Measurements from ENCODE around the gene CDK9.
"Not testable (repeated sequence)": the region's sequence is repeated elsewhere in the genome, so short reads cannot be mapped to it uniquely, and the experiment has no call there.

Gene CDK9

DNA sequence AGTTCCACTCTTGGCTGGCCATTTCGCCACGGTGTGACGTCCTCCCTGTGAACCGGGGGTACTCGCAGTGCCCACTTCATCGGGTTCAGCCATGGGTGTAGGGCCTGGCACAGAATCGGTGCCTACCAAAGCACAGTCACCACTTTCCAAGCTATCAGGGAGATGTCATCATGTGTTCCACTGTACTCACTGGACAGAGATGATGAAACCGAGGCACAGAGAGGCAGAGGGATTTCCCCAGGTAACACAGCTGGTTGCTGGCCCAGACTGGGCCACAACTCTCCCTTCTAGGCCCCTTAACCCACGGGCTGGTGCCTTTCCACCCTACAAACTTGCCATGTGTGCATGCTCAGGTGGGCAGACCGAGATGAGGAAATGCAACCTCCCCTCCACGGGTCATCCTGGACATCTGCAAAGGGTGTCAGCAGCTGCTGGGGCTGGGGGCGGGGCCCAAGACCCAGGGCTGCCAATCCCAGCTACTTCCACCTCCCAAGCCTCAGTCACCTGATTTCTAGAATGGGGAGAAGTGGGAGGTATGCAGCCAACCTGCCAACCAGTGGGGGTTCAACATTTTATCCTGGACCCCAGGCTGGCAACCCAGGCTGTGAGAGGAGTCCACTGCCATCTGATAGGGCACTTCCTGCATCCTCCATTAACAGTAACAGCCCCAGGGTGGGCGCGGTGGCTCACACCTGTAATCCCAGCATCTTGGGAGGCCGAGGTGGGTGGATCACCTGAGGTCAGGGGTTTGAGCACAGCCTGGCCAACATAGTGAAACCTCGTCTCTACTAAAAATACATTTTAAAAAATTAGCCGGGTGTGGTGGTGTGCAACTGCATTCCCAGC is 6.5 kb upstream of the CDK9 start:
- no peak overlapping the region for H3K4me3 ChIP-seq (ENCODE audit: low read length)
- no peak for DNase-seq (ENCODE audit: low read depth, low spot score)
- no peaks in the 10 kb centered on the region for H3K27me3 ChIP-seq (ENCODE audit: control insufficient read depth, insufficient read depth, low read length)
- no peak overlapping the region for H3K27ac ChIP-seq (ENCODE audit: low read length)
- H3K9me3 ChIP-seq (ENCODE audit: control insufficient read depth, insufficient read depth, low read length) = no peaks in the 10 kb centered on the region
- no CpG with 5 or more reads among the region's 17 CpGs for WGBS (ENCODE audit: insufficient coverage, insufficient read length)
- H3K36me3 ChIP-seq (ENCODE audit: control insufficient read depth, insufficient read depth, low read length) = no peaks in the 10 kb centered on the region
- no peaks in the 10 kb centered on the region for H3K4me1 ChIP-seq (ENCODE audit: control insufficient read depth, insufficient read depth, low read length)

DNA sequence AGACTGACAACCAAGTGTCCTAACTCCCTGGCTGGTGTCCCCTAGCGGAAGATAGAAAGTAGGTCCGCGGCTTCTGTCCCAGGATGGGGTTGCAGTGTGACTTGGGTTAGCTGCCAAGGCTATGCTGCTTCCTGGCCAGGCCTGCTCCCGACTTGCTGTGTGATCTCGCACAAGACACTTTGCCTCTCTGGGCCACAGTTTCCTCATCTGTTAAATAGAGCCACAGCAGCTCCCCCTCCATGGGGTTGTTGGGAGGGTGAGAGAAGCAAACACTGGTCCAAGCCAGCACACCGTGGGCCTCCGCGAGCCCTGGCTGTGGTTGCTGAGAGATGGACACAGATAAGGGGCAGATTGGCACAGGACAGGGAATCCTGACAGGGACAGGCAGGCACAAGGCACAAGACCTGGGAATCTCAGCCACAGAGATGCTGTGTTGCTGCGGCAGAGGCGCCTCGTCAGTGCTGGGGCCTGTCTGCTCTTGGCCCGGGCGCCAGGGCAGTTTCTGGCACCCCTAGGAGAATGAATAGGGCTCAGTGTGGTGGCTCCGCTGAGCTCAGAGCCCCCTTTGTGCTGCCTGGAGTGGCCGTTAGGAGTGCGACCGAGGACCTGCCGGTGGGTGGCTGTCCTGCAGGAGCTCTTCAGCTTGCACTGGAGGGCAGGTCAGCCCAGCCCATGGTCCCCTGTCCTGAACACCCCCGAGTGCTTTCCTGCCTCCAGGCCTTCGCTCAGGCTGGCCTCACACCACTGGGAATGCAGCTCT is 5.5 kb upstream of the CDK9 start:
- WGBS (ENCODE audit: insufficient coverage, insufficient read length) = no CpG with 5 or more reads among the region's 20 CpGs
- H3K36me3 ChIP-seq (ENCODE audit: control insufficient read depth, insufficient read depth, low read length) = no peaks in the 10 kb centered on the region
- no peak overlapping the region for H3K4me3 ChIP-seq (ENCODE audit: low read length)
- no peaks in the 10 kb centered on the region for H3K4me1 ChIP-seq (ENCODE audit: control insufficient read depth, insufficient read depth, low read length)
- H3K27ac ChIP-seq (ENCODE audit: low read length) = no peak overlapping the region
- H3K9me3 ChIP-seq (ENCODE audit: control insufficient read depth, insufficient read depth, low read length) = no peaks in the 10 kb centered on the region
- DNase-seq (ENCODE audit: low read depth, low spot score) = no peak
- H3K27me3 ChIP-seq (ENCODE audit: control insufficient read depth, insufficient read depth, low read length) = no peaks in the 10 kb centered on the region

DNA sequence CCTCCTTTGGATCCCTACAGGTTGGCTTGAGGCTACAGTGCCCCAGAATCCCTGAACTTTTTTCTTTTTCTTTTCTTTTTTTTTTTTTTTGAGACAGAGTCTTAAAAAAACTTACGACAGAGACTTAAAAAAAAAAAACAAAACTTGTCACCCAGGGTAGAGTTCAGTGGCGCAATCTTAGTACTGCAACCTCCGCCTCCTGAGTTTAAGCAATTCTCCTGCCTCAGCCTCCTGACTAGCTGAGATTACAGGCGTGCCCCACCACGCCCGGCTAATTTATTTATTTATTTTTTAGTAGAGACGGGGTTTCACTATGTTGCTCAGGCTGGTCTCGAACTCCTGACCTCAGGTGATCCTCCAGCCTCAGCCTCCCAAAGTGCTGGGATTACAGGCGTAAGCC is 4.9 kb upstream of the CDK9 start:
- WGBS (ENCODE audit: insufficient coverage, insufficient read length) = no CpG with 5 or more reads among the region's 9 CpGs
- H3K9me3 ChIP-seq (ENCODE audit: control insufficient read depth, insufficient read depth, low read length); H3K27me3 ChIP-seq (ENCODE audit: control insufficient read depth, insufficient read depth, low read length); DNase-seq (ENCODE audit: low read depth, low spot score); H3K4me1 ChIP-seq (ENCODE audit: control insufficient read depth, insufficient read depth, low read length); H3K27ac ChIP-seq (ENCODE audit: low read length); H3K4me3 ChIP-seq (ENCODE audit: low read length); H3K36me3 ChIP-seq (ENCODE audit: control insufficient read depth, insufficient read depth, low read length): not testable (repeated sequence)

DNA sequence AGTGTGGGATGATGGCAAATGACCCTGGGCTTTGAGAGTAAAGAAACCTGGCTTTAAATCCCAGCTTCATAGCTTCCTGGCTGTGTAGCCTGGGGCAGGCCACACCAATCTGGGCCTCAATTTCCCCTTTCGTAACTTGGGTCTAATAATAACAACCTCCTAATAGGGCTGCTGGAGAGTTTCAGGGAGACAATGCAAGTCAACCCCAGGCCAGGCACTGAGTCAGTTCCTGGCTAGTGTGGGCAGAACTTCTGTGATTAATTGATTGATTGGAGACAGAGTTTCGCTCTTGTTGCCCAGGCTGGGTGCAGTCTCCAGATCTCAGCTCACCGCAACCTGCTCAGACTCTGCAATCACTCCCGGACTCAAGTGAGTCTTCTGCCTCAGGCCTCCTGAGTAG is 4.0 kb upstream of the CDK9 start:
- Histone ChIP-seq H3K4me3 (ENCODE audit: low read length) (no peak overlapping the region), H3K4me1 (ENCODE audit: control insufficient read depth, insufficient read depth, low read length) (no peaks in the 10 kb centered on the region), H3K27me3 (ENCODE audit: control insufficient read depth, insufficient read depth, low read length) (no peaks in the 10 kb centered on the region), H3K27ac (ENCODE audit: low read length) (no peak overlapping the region), H3K9me3 (ENCODE audit: control insufficient read depth, insufficient read depth, low read length) (no peaks in the 10 kb centered on the region), H3K36me3 (ENCODE audit: control insufficient read depth, insufficient read depth, low read length) (no peaks in the 10 kb centered on the region)
- no peak for DNase-seq (ENCODE audit: low read depth, low spot score)
- WGBS (ENCODE audit: insufficient coverage, insufficient read length) = no CpG with 5 or more reads among the region's 4 CpGs

DNA sequence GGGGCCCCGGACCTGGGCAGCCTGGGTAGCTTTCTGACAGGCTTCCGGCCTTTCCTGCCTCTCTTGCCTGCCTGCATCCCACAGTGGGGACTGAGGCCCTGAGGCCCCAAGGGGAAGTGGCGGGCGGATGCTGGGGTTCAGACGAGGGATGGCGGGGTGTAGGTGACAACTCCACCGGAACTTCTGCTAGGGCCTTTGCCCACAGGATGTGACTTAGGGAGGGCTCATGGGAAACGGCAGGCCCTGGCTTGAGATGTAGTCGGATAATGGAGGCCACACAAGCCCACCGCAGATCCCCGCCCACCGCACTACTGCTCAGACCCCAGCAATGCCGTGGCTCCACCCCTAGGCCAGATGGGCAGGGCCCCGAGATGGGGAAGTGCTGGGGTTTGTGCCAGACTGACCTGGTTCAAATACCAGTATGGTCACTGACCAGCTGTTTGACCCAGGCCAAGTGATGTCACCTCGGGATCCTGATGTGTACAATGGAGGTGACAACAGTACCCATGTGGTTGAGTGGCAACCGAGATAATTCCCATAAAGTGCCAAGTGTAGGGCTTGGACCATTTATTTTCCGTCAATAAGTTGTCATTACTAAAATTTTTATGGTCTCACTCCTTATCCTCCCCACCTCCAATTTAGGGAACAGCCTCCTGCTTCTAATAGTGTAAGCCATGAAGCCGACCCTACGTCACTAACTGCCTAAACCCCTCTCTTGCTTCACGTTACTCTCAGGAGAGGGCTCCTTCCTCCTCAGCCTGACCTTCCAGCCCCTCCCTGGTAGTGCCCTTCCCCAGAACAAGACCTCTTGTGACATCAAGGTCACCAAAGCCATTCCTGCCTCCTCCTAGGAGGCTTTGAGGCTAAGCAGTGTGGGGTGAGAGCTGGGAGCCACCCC is 2.5 kb upstream of the CDK9 start:
- peaks cover 9% of the 10 kb centered on the region for H3K36me3 ChIP-seq (ENCODE audit: control insufficient read depth, insufficient read depth, low read length)
- H3K27ac ChIP-seq (ENCODE audit: low read length) = no peak overlapping the region
- H3K9me3 ChIP-seq (ENCODE audit: control insufficient read depth, insufficient read depth, low read length) = no peaks in the 10 kb centered on the region
- no peaks in the 10 kb centered on the region; the same call in 1 of the 2 replicates for H3K4me1 ChIP-seq (ENCODE audit: control insufficient read depth, insufficient read depth, low read length)
- H3K4me3 ChIP-seq (ENCODE audit: low read length) = no peak overlapping the region
- DNase-seq (ENCODE audit: low read depth, low spot score) = no peak
- WGBS (ENCODE audit: insufficient coverage, insufficient read length) = no CpG with 5 or more reads among the region's 20 CpGs
- H3K27me3 ChIP-seq (ENCODE audit: control insufficient read depth, insufficient read depth, low read length) = no peaks in the 10 kb centered on the region

DNA sequence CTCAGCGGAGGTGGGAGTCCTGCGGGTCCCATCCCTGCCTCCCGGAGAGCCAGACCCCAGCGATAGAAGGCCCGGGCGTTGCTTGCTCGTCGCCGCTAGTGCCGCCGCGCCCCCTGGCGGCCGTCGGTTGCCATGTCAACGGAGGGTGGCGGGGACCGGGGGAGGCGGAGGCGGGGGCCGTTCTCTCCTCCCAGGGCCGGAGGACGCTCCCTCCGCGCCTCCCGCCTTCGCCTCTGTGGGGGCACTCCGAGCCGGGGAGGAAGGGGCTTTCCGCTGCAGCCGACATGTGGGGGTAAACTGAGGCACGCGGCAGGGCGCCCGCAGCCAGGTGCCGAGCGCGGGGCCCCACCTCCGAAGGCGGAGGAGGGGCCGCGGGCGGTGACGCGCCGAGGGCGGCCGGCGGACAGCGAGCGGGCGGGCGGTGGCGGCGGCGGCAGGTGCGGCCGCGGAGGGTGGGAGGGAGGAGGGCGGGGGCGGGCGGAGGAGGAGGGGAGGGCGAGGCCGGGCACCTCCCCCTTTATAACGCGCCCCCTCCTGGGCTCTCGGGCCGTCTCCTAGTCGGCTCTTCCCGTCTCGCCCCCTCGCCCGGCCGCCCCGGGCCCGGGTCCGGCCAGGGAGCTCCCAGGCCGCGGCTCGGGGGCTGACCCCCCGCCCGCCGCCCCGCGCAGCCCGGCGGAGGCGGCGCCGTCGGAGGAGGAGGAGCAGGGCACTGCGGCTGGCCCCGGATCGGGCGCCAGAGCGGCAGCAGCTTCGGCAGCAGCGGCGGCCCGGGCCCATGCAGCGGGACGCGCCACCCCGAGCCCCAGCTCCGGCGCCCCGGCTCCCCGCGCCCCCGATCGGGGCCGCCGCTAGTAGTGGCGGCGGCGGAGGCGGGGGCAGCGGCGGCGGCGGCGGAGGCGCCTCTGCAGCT is 556 bp upstream of the CDK9 start:
- peaks cover 26% of the 10 kb centered on the region for H3K36me3 ChIP-seq (ENCODE audit: control insufficient read depth, insufficient read depth, low read length)
- no CpG with 5 or more reads among the region's 123 CpGs for WGBS (ENCODE audit: insufficient coverage, insufficient read length)
- no peaks in the 10 kb centered on the region for H3K9me3 ChIP-seq (ENCODE audit: control insufficient read depth, insufficient read depth, low read length)
- H3K4me1 ChIP-seq (ENCODE audit: control insufficient read depth, insufficient read depth, low read length) = no peaks in the 10 kb centered on the region; the same call in 1 of the 2 replicates
- DNase-seq (ENCODE audit: low read depth, low spot score) = no peak
- H3K4me3 ChIP-seq (ENCODE audit: low read length) = peak overlapping the region; percentile 81; the same call in 1 of the 2 replicates
- H3K27ac ChIP-seq (ENCODE audit: low read length) = no peak overlapping the region
- no peaks in the 10 kb centered on the region for H3K27me3 ChIP-seq (ENCODE audit: control insufficient read depth, insufficient read depth, low read length)

DNA sequence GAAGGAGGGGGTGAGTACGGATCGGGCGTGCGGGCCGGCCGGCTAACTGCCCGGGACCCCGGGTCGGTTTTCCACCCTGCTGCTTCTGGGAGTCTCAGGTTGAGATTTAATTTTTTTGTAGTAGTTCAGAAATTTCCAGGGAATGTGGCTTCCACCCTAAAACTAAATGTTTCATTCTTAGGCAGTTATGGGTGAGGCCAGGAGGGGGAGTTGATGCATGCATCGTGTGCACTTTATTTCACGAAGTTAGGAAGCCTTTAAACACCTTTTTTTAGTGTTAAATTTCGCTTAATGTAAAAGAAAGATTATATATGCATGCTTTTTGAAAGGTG is 905 bp downstream of the CDK9 start:
- no peak overlapping the region for H3K27ac ChIP-seq (ENCODE audit: low read length)
- no peaks in the 10 kb centered on the region for H3K27me3 ChIP-seq (ENCODE audit: control insufficient read depth, insufficient read depth, low read length)
- DNase-seq (ENCODE audit: low read depth, low spot score) = no peak
- H3K9me3 ChIP-seq (ENCODE audit: control insufficient read depth, insufficient read depth, low read length) = no peaks in the 10 kb centered on the region
- peak overlapping the region; percentile 81; the same call in 1 of the 2 replicates for H3K4me3 ChIP-seq (ENCODE audit: low read length)
- no peaks in the 10 kb centered on the region; the same call in 1 of the 2 replicates for H3K4me1 ChIP-seq (ENCODE audit: control insufficient read depth, insufficient read depth, low read length)
- peaks cover 28% of the 10 kb centered on the region for H3K36me3 ChIP-seq (ENCODE audit: control insufficient read depth, insufficient read depth, low read length)
- WGBS (ENCODE audit: insufficient coverage, insufficient read length) = no CpG with 5 or more reads among the region's 12 CpGs

DNA sequence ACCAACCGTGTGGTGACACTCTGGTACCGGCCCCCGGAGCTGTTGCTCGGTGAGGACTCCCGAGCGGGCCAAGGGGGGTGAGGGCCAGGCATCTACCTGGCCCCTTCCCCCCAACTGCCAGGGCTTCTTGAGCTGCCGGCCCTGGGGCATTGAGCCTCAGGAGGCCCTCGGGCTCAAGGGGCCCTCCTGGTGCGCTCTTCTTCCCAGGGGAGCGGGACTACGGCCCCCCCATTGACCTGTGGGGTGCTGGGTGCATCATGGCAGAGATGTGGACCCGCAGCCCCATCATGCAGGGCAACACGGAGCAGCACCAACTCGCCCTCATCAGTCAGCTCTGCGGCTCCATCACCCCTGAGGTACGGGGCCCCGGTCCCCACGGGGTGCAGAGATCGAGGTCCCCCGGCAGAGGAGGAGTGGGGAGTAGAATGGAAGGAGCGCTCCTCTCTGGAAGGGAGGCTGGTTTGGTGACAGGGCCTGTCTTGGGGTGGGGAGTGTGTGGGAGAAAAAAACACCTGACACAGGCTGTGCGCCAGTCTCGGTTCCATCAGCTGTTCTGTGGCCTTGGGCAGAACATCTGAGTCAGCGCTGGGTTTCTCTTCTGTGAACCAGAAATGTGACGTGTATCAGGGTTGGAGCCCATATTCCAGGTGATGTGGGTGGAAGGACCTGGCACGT is 2.6 kb downstream of the CDK9 start:
- Histone ChIP-seq H3K27me3 (ENCODE audit: control insufficient read depth, insufficient read depth, low read length) (no peaks in the 10 kb centered on the region), H3K4me1 (ENCODE audit: control insufficient read depth, insufficient read depth, low read length) (no peaks in the 10 kb centered on the region; the same call in 1 of the 2 replicates), H3K36me3 (ENCODE audit: control insufficient read depth, insufficient read depth, low read length) (peaks cover 28% of the 10 kb centered on the region), H3K27ac (ENCODE audit: low read length) (no peak overlapping the region), H3K4me3 (ENCODE audit: low read length) (no peak overlapping the region), H3K9me3 (ENCODE audit: control insufficient read depth, insufficient read depth, low read length) (no peaks in the 10 kb centered on the region)
- no peak for DNase-seq (ENCODE audit: low read depth, low spot score)
- no CpG with 5 or more reads among the region's 26 CpGs for WGBS (ENCODE audit: insufficient coverage, insufficient read length)

DNA sequence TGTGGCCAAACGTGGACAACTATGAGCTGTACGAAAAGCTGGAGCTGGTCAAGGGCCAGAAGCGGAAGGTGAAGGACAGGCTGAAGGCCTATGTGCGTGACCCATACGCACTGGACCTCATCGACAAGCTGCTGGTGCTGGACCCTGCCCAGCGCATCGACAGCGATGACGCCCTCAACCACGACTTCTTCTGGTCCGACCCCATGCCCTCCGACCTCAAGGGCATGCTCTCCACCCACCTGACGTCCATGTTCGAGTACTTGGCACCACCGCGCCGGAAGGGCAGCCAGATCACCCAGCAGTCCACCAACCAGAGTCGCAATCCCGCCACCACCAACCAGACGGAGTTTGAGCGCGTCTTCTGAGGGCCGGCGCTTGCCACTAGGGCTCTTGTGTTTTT is 3.3 kb downstream of the CDK9 start:
- no peak for DNase-seq (ENCODE audit: low read depth, low spot score)
- no peaks in the 10 kb centered on the region for H3K27me3 ChIP-seq (ENCODE audit: control insufficient read depth, insufficient read depth, low read length)
- no peaks in the 10 kb centered on the region; the same call in 1 of the 2 replicates for H3K4me1 ChIP-seq (ENCODE audit: control insufficient read depth, insufficient read depth, low read length)
- H3K36me3 ChIP-seq (ENCODE audit: control insufficient read depth, insufficient read depth, low read length) = peaks cover 28% of the 10 kb centered on the region
- no peak overlapping the region for H3K4me3 ChIP-seq (ENCODE audit: low read length)
- no CpG with 5 or more reads among the region's 25 CpGs for WGBS (ENCODE audit: insufficient coverage, insufficient read length)
- H3K27ac ChIP-seq (ENCODE audit: low read length) = no peak overlapping the region
- no peaks in the 10 kb centered on the region for H3K9me3 ChIP-seq (ENCODE audit: control insufficient read depth, insufficient read depth, low read length)

Data from iPS DF 6.9 (cell line).